Measurements from ENCODE around the gene GDPD4. TPM values are rescaled to one million over a fixed set of nuclear protein-coding genes. Genes with fewer than 3 reads are reported as not detected.

The GDPD4 gene
- total and polyA plus RNA-seq, 10 donors: 0.07 to 1.6 (median 0.22) TPM; not detected in 6

DNA sequence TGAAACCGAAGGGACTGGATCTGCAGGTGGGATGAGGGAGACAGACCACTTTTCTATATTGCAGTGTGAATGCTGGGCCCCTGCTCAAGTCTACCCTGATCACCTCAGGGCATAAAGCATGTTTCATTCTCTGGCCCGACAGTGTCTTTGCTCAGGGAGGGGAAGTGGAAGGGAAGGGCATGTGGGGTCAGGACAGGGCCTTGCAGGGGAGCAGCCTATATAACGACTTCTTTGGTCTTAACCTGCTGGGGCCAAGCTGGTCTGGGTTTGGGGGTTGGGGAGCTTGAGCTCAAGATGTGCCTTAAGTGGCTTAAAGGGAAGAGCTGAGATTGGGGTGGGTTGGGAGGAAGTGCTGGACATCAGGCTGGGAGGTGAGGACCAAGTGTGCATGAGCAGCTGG is 86.4 kb downstream of the GDPD4 start:
- no peak for TF ChIP-seq POLR2AphosphoS5 (IDR thresholded peaks at IDR 0.05)
- no peak for TF ChIP-seq POLR2A (IDR thresholded peaks at IDR 0.05)
- TF ChIP-seq, protein P1, sequence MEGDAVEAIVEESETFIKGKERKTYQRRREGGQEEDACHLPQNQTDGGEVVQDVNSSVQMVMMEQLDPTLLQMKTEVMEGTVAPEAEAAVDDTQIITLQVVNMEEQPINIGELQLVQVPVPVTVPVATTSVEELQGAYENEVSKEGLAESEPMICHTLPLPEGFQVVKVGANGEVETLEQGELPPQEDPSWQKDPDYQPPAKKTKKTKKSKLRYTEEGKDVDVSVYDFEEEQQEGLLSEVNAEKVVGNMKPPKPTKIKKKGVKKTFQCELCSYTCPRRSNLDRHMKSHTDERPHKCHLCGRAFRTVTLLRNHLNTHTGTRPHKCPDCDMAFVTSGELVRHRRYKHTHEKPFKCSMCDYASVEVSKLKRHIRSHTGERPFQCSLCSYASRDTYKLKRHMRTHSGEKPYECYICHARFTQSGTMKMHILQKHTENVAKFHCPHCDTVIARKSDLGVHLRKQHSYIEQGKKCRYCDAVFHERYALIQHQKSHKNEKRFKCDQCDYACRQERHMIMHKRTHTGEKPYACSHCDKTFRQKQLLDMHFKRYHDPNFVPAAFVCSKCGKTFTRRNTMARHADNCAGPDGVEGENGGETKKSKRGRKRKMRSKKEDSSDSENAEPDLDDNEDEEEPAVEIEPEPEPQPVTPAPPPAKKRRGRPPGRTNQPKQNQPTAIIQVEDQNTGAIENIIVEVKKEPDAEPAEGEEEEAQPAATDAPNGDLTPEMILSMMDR (IDR thresholded peaks at IDR 0.05 in 8 of 11, conservative IDR thresholded peaks at IDR 0.05 in 3 of 11): no peak
- no peaks in the 10 kb centered on the region for H3K27me3 ChIP-seq (replicated peaks in 1 of 7)
- WGBS, 5 donors: 74 to 86% (median 80%) methylated on average over 3 of the region's 3 CpGs
- H3K4me1 ChIP-seq: no peaks in the 10 kb centered on the region
- peaks cover 0 to 55% (median 8%) of the 10 kb centered on the region in 6 donors for H3K36me3 ChIP-seq
- no peak for DNase-seq
- no peak overlapping the region for H3K27ac ChIP-seq
- intact Hi-C loops (cut with DNase I; ENCODE audit: low total_unique reads): no loop called here
- no peaks in the 10 kb centered on the region for H3K9me3 ChIP-seq
- H3K4me3 ChIP-seq: no peak overlapping the region

DNA sequence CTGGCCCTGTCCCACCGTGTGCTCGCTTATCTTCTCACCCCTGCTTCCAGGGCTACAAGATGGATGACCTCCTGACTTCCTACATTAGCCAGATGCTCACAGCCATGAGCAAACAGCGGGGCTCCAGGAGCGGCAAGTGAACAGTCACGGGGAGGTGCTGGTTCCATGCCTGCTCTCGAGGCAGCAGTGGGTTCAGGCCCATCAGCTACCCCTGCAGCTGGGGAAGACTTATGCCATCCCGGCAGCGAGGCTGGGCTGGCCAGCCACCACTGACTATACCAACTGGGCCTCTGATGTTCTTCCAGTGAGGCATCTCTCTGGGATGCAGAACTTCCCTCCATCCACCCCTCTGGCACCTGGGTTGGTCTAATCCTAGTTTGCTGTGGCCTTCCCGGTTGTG is 86.9 kb downstream of the GDPD4 start:
- Histone ChIP-seq H3K4me1 (no peaks in the 10 kb centered on the region), H3K27ac (no peak overlapping the region), H3K4me3 (no peak overlapping the region), H3K9me3 (no peaks in the 10 kb centered on the region), H3K27me3 (replicated peaks in 1 of 7) (no peaks in the 10 kb centered on the region), H3K36me3 (peaks cover 0 to 55% (median 8%) of the 10 kb centered on the region in 6 donors)
- WGBS, 5 donors: 82 to 96% (median 88%) methylated on average over 4 to 9 of the region's 9 CpGs
- no peak for TF ChIP-seq POLR2AphosphoS5 (IDR thresholded peaks at IDR 0.05)
- TF ChIP-seq, protein P1 (IDR thresholded peaks at IDR 0.05 in 8 of 11, conservative IDR thresholded peaks at IDR 0.05 in 3 of 11): no peak
- TF ChIP-seq POLR2A (IDR thresholded peaks at IDR 0.05): no peak
- intact Hi-C loops (cut with DNase I; ENCODE audit: low total_unique reads): no loop called here
- no peak for DNase-seq

DNA sequence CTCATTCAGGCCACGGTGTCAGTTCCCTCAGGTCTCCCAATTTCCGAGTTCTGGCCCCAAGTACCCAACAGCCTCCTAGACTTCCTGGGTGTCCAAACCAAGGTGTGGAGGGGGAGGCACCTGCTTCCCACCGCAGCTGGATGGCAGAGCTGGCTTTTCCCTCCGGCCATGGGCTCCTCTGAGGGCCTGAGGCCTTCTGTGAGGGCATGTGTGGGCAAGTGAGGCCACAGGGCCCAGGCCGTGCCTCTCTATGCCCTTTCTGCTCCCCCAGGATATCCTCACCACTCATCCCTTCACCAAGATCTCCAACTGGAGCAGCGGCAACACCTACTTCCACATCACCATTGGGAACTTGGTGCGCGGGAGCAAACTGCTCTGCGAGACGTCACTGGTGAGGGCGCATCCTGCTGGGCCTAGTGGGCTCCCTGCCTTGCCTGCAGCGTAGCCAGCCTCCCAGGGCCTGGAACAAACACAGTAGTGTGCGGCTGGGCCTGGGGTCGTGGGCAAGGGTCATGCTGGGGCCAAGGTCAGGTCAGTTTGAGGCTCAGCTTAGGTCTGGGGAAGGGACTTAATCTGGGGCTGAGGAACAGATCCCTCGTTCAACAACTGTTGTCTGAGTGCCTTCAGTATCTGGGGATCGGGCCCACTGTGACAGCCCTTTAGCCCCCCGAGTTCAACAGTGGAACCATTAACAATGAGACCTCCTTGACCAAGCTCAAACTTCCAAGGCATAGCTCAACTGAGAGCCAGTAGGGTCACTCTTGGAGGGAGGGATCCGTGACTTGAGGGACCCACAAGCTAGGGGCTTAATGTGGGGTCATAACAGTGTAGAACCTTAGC is 87.7 kb downstream of the GDPD4 start:
- Histone ChIP-seq H3K4me3 (no peak overlapping the region), H3K4me1 (no peaks in the 10 kb centered on the region), H3K27me3 (replicated peaks in 1 of 7) (no peaks in the 10 kb centered on the region), H3K27ac (no peak overlapping the region), H3K9me3 (no peaks in the 10 kb centered on the region), H3K36me3 (peaks cover 0 to 60% (median 8%) of the 10 kb centered on the region in 6 donors)
- TF ChIP-seq POLR2A (IDR thresholded peaks at IDR 0.05) (no peak), POLR2AphosphoS5 (IDR thresholded peaks at IDR 0.05) (no peak)
- TF ChIP-seq, protein P1 (IDR thresholded peaks at IDR 0.05 in 8 of 11, conservative IDR thresholded peaks at IDR 0.05 in 3 of 11): no peak
- DNase-seq: peak; percentile 51
- WGBS, 5 donors: 85 to 96% (median 86%) methylated on average over 12 to 18 of the region's 18 CpGs
- intact Hi-C loops (cut with DNase I; ENCODE audit: low total_unique reads): no loop called here

DNA sequence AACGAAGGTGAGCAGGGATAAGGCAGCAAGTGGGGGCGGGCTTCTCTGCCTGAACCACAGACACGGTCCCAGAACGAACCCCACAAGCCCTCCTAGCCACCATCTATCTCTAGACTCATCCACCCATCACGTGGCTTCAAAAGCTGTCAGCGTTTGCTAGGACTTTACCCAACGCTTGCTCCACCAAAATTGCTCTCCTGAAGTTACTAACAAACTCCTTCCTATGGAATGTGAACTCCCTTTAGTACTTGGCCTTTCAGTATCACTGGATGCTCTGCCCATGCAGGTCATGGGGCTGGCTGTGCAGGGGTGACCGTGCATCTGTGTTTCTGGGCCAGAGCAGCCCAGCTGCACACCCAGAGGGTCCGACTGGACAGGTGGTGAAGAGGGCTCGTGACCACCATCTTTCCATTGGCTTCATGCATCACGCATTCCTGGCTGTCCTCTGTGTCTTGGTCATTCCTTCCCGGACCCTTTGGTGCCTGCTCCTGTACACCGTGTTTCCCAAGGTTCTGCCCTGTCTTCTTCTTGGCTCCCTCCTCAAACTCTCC is 88.4 kb downstream of the GDPD4 start:
- Histone ChIP-seq H3K27ac (no peak overlapping the region), H3K4me3 (no peak overlapping the region), H3K27me3 (replicated peaks in 1 of 7) (no peaks in the 10 kb centered on the region), H3K4me1 (no peaks in the 10 kb centered on the region), H3K9me3 (no peaks in the 10 kb centered on the region), H3K36me3 (peaks cover 0 to 67% (median 8%) of the 10 kb centered on the region in 6 donors)
- intact Hi-C loops (cut with DNase I; ENCODE audit: low total_unique reads): no loop called here
- peak; percentile 53 for DNase-seq
- TF ChIP-seq POLR2AphosphoS5 (IDR thresholded peaks at IDR 0.05) (no peak), POLR2A (IDR thresholded peaks at IDR 0.05) (no peak)
- TF ChIP-seq, protein P1 (IDR thresholded peaks at IDR 0.05 in 8 of 11, conservative IDR thresholded peaks at IDR 0.05 in 3 of 11): no peak
- 81 to 93% (median 86%) methylated on average over 13 of the region's 13 CpGs for WGBS, 5 donors

Measured in spleen (tissue), 11 donors.